ENCODE results near the gene PEX14. TPM values are rescaled to one million over a fixed set of nuclear protein-coding genes. Genes with fewer than 3 reads are reported as not detected.

The PEX14 gene
- total RNA-seq, 1 experiment from 2014 or later, result 36.0 TPM

DNA sequence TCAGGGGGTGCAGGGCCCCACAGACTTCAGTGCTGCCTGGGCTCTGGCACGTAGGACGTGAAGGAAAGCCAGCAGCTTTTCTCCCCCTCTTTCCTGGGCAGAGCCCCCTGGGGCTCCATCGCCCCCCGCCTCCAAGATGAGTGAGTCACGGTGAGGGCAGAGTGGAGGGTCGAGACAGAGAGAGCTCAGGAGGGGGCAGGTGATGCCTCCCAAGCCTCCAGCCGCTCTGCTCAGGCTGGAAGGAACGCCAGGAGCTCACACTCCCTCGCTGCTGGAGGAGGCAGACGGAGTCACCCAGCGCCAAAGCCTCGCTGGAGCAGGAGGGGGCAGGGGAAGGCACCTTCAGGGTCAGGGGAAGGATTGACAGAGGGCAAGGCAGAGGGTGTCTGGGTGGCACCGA, 202.2 kb downstream of the PEX14 start:
- in situ Hi-C loops (cut with HindIII; ENCODE audit: low pct_unique_long_range_greater_than_20kb, low sequenced_read_pairs), result no loop called here
- intact Hi-C loops (cut with micrococcal nuclease; ENCODE audit: unreplicated experiment), result no loop called here

DNA sequence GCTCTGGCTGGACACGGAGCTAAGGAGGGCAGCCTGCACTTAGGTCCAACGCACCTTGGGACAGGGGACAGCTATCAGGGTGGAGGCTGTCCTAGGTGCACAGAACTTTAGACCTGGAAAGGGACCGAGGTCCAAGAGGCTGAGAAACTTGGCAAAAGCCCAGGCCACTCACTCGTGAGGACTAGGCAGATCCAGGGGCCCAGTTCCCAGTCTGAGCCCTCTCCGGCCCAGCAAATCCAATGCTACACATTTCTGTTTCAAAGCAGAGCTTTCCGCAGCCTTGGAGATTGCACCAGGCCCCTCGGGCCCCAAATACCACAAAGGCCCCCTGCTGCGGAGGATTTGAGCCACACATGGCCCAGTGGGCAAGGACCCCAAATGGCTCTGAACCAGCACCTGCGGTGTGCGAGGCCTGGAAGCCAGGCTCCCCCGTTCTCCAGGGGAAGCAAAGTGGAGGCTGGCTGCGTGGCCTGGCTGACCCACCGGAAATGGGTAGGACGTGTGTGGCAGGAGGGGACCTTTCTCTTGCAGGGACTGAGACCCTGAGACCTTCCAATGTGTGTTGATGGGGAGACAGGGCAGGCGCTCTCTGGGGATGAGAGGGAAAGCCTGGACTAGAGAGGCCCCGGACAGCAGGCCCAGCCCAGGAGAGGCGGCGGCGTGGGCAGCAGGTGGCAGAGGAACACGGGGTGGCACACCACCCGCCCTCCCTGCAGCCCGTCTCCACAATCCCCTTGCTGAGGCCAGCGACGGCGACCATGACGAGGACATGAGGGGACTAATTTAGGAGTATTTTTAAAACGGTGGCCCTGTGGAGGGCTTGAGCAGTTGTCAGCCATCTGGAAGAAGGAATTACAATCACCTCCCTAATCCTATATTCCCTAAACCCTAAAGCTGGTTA, 203.0 kb downstream of the PEX14 start:
- POLR2A ChIA-PET, result no interaction called here

More for the DNA sequence above, 202.2 kb downstream of the PEX14 start:
- POLR2A ChIA-PET, result no interaction called here
- H3K27me3 ChIP-seq (ENCODE audit: control insufficient read depth, insufficient read depth, low read length), result no peaks in the 10 kb centered on the region
- DNase-seq (ENCODE audit: low read depth, low spot score), result no peak
- no peak overlapping the region for H3K4me3 ChIP-seq (ENCODE audit: low read depth in 2 of 2, low read length in 2 of 2)
- peaks cover 24% of the 10 kb centered on the region for H3K4me1 ChIP-seq (ENCODE audit: control insufficient read depth, insufficient read depth, low read length)
- TF ChIP-seq TCF7L2 (IDR thresholded peaks at IDR 0.05; ENCODE audit: low read depth, low read length), result no peak
- TF ChIP-seq, protein P1, sequence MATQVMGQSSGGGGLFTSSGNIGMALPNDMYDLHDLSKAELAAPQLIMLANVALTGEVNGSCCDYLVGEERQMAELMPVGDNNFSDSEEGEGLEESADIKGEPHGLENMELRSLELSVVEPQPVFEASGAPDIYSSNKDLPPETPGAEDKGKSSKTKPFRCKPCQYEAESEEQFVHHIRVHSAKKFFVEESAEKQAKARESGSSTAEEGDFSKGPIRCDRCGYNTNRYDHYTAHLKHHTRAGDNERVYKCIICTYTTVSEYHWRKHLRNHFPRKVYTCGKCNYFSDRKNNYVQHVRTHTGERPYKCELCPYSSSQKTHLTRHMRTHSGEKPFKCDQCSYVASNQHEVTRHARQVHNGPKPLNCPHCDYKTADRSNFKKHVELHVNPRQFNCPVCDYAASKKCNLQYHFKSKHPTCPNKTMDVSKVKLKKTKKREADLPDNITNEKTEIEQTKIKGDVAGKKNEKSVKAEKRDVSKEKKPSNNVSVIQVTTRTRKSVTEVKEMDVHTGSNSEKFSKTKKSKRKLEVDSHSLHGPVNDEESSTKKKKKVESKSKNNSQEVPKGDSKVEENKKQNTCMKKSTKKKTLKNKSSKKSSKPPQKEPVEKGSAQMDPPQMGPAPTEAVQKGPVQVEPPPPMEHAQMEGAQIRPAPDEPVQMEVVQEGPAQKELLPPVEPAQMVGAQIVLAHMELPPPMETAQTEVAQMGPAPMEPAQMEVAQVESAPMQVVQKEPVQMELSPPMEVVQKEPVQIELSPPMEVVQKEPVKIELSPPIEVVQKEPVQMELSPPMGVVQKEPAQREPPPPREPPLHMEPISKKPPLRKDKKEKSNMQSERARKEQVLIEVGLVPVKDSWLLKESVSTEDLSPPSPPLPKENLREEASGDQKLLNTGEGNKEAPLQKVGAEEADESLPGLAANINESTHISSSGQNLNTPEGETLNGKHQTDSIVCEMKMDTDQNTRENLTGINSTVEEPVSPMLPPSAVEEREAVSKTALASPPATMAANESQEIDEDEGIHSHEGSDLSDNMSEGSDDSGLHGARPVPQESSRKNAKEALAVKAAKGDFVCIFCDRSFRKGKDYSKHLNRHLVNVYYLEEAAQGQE (IDR thresholded peaks at IDR 0.05; ENCODE audit: insufficient read depth in 1 of 2, low read depth in 2 of 2, low read length in 1 of 2), result no peak
- no peak for TF ChIP-seq POLR2AphosphoS5 (IDR thresholded peaks at IDR 0.05; ENCODE audit: low read depth, low read length)
- TF ChIP-seq, protein P2, sequence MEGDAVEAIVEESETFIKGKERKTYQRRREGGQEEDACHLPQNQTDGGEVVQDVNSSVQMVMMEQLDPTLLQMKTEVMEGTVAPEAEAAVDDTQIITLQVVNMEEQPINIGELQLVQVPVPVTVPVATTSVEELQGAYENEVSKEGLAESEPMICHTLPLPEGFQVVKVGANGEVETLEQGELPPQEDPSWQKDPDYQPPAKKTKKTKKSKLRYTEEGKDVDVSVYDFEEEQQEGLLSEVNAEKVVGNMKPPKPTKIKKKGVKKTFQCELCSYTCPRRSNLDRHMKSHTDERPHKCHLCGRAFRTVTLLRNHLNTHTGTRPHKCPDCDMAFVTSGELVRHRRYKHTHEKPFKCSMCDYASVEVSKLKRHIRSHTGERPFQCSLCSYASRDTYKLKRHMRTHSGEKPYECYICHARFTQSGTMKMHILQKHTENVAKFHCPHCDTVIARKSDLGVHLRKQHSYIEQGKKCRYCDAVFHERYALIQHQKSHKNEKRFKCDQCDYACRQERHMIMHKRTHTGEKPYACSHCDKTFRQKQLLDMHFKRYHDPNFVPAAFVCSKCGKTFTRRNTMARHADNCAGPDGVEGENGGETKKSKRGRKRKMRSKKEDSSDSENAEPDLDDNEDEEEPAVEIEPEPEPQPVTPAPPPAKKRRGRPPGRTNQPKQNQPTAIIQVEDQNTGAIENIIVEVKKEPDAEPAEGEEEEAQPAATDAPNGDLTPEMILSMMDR (IDR thresholded peaks at IDR 0.05), result no peak
- TF ChIP-seq SIN3A (IDR thresholded peaks at IDR 0.05; ENCODE audit: borderline replicate concordance, insufficient read depth, low read depth, low read length), result no peak
- CTCF ChIA-PET, result no interaction called here
- H3K36me3 ChIP-seq (ENCODE audit: control insufficient read depth, insufficient read depth, low read length), result no peaks in the 10 kb centered on the region
- ATAC-seq, result peak; percentile 17; the same call in 1 of the 2 replicates
- no TSS peak for BruUV-seq (replicated peaks)
- no peaks in the 10 kb centered on the region for H3K9me3 ChIP-seq (ENCODE audit: control insufficient read depth, insufficient read depth, low read depth, low read length)
- no peak overlapping the region for H3K27ac ChIP-seq (ENCODE audit: low read length)

More for the DNA sequence above, 203.0 kb downstream of the PEX14 start:
- TF ChIP-seq, protein P1 (IDR thresholded peaks at IDR 0.05; ENCODE audit: insufficient read depth in 1 of 2, low read depth in 2 of 2, low read length in 1 of 2), result no peak
- TF ChIP-seq, protein P2 (IDR thresholded peaks at IDR 0.05), result no peak
- TF ChIP-seq POLR2AphosphoS5 (IDR thresholded peaks at IDR 0.05; ENCODE audit: low read depth, low read length) (no peak), TCF7L2 (IDR thresholded peaks at IDR 0.05; ENCODE audit: low read depth, low read length) (no peak), SIN3A (IDR thresholded peaks at IDR 0.05; ENCODE audit: borderline replicate concordance, insufficient read depth, low read depth, low read length) (no peak)
- Histone ChIP-seq H3K4me3 (ENCODE audit: low read depth in 2 of 2, low read length in 2 of 2) (no peak overlapping the region), H3K27me3 (ENCODE audit: control insufficient read depth, insufficient read depth, low read length) (no peaks in the 10 kb centered on the region), H3K36me3 (ENCODE audit: control insufficient read depth, insufficient read depth, low read length) (no peaks in the 10 kb centered on the region), H3K4me1 (ENCODE audit: control insufficient read depth, insufficient read depth, low read length) (peaks cover 25% of the 10 kb centered on the region), H3K9me3 (ENCODE audit: control insufficient read depth, insufficient read depth, low read depth, low read length) (no peaks in the 10 kb centered on the region), H3K27ac (ENCODE audit: low read length) (no peak overlapping the region)
- DNase-seq (ENCODE audit: low read depth, low spot score) (no peak), ATAC-seq (no peak; the same call in 1 of the 2 replicates)
- in situ Hi-C loops (cut with HindIII; ENCODE audit: low pct_unique_long_range_greater_than_20kb, low sequenced_read_pairs), result no loop called here
- CTCF ChIA-PET, result no interaction called here
- intact Hi-C loops (cut with micrococcal nuclease; ENCODE audit: unreplicated experiment), result no loop called here
- no TSS peak for BruUV-seq (replicated peaks)

Measured in Panc1 (cell line).